ENCODE results near the gene KRT6A. TPM values are rescaled to one million over a fixed set of nuclear protein-coding genes. Genes with fewer than 3 reads are reported as not detected.

Gene KRT6A
- total and polyA plus RNA-seq, 4 donors, result 0.02 to 0.05 TPM; not detected in 2

- no peak overlapping the region for H3K9ac ChIP-seq (ENCODE audit: low read depth in 1 of 2, low read length in 2 of 2)
- TF ChIP-seq HNF4G (IDR thresholded peaks at IDR 0.05), result no peak
- TF ChIP-seq HNF4A (conservative IDR thresholded peaks at IDR 0.05), result no peak
- TF ChIP-seq ATF3 (IDR thresholded peaks at IDR 0.05), result no peak
- H3K27ac ChIP-seq (ENCODE audit: low read depth in 1 of 2, low read length in 2 of 2), result no peak overlapping the region
- no peak for DNase-seq (ENCODE audit: low spot score)
- no peaks in the 10 kb centered on the region for H3K4me1 ChIP-seq (ENCODE audit: control insufficient read depth in 4 of 4, insufficient read depth in 4 of 4, low read length in 3 of 4)
- H3K9me3 ChIP-seq (ENCODE audit: control insufficient read depth in 4 of 4, low read length in 3 of 4), result no peaks in the 10 kb centered on the region
- no peaks in the 10 kb centered on the region for H3K36me3 ChIP-seq (ENCODE audit: control insufficient read depth in 4 of 4, insufficient read depth in 3 of 4, low read depth in 1 of 4, low read length in 3 of 4)
- 80% methylated on average over 10 of the region's 10 CpGs for WGBS
- no peak overlapping the region for H3K4me3 ChIP-seq (ENCODE audit: low read depth in 1 of 3, low read length in 3 of 3)
- H3K27me3 ChIP-seq (ENCODE audit: control insufficient read depth in 4 of 4, insufficient read depth in 4 of 4, low read length in 3 of 4), result no peaks in the 10 kb centered on the region
Measured at GRCh38 chr12:52533686-52534470, 40.8 kb upstream of the KRT6A start.

GRCh38 chr12:52532636-52533035 is 39.6 kb upstream of the KRT6A start:
- Histone ChIP-seq H3K27ac (ENCODE audit: low read depth in 1 of 2, low read length in 2 of 2) (no peak overlapping the region), H3K27me3 (ENCODE audit: control insufficient read depth in 4 of 4, insufficient read depth in 4 of 4, low read length in 3 of 4) (no peaks in the 10 kb centered on the region), H3K36me3 (ENCODE audit: control insufficient read depth in 4 of 4, insufficient read depth in 3 of 4, low read depth in 1 of 4, low read length in 3 of 4) (no peaks in the 10 kb centered on the region), H3K4me1 (ENCODE audit: control insufficient read depth in 4 of 4, insufficient read depth in 4 of 4, low read length in 3 of 4) (no peaks in the 10 kb centered on the region), H3K9me3 (ENCODE audit: control insufficient read depth in 4 of 4, low read length in 3 of 4) (no peaks in the 10 kb centered on the region), H3K9ac (ENCODE audit: low read depth in 1 of 2, low read length in 2 of 2) (no peak overlapping the region), H3K4me3 (ENCODE audit: low read depth in 1 of 3, low read length in 3 of 3) (no peak overlapping the region)
- 66% methylated on average over 4 of the region's 4 CpGs for WGBS
- no peak for DNase-seq (ENCODE audit: low spot score)
- TF ChIP-seq SP1 (IDR thresholded peaks at IDR 0.05) (no peak), HNF4A (conservative IDR thresholded peaks at IDR 0.05) (no peak), ATF3 (IDR thresholded peaks at IDR 0.05) (no peak), JUND (IDR thresholded peaks at IDR 0.05) (no peak), REST (IDR thresholded peaks at IDR 0.05) (no peak), MAX (IDR thresholded peaks at IDR 0.05) (no peak), YY1 (IDR thresholded peaks at IDR 0.05) (no peak), EGR1 (IDR thresholded peaks at IDR 0.05; ENCODE audit: low read depth in 2 of 2) (no peak), HNF4G (IDR thresholded peaks at IDR 0.05) (no peak), NR2F2 (IDR thresholded peaks at IDR 0.05) (no peak), RAD21 (IDR thresholded peaks at IDR 0.05) (no peak), FOXA2 (IDR thresholded peaks at IDR 0.05) (no peak), ZBTB33 (IDR thresholded peaks at IDR 0.05) (no peak), RXRA (IDR thresholded peaks at IDR 0.05) (no peak), GABPA (IDR thresholded peaks at IDR 0.05 in 1 of 2, conservative IDR thresholded peaks at IDR 0.05 in 1 of 2) (no peak), FOXA1 (IDR thresholded peaks at IDR 0.05) (no peak)
